ENCODE results near the gene GGCX.

Gene GGCX

GRCh38 chr2:85541753-85542457 lies 19.4 kb downstream of the GGCX start:
- no peak for DNase-seq (ENCODE audit: low spot score)

DNA sequence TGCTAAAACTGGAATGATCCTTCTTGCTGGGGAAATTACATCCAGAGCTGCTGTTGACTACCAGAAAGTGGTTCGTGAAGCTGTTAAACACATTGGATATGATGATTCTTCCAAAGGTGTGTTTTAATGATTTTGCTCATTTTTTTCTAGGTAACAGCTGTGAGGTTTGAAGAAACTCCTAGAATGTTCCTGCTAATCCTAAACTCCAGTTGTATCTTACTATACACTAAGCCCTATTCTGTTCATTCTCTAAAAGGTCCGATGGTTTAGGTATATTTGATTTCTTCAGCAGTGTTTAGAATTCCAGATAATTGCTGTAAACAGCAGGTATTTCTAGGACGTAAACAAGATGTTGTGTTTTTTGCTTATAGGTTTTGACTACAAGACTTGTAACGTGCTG lies 20.0 kb downstream of the GGCX start:
- no peak for DNase-seq (ENCODE audit: low spot score)

DNA sequence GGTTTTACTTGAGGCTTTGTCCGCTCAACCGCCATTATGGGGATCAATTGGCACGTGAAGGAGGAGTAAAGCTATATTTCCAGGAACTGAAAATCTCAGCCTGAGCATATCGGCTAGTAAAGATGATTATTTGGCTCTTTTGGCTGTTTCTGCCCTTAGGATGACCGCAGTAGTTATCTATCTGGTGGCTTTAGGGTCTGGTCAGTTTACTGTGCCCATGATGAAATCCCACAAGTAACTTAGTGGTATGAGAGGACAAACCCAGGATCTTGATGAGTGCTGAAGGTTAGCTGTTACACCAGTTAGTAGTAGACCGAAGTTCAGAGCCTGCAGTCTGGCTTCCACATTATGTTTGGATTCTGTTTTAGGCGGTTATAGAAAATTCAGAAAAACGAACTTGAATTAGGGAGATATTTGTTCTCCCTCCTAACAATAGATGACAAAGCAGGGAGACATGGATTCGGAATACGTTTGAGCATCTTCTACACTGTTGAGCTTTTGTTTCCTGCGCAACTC lies 21.1 kb downstream of the GGCX start:
- DNase-seq (ENCODE audit: low spot score), result no peak

DNA sequence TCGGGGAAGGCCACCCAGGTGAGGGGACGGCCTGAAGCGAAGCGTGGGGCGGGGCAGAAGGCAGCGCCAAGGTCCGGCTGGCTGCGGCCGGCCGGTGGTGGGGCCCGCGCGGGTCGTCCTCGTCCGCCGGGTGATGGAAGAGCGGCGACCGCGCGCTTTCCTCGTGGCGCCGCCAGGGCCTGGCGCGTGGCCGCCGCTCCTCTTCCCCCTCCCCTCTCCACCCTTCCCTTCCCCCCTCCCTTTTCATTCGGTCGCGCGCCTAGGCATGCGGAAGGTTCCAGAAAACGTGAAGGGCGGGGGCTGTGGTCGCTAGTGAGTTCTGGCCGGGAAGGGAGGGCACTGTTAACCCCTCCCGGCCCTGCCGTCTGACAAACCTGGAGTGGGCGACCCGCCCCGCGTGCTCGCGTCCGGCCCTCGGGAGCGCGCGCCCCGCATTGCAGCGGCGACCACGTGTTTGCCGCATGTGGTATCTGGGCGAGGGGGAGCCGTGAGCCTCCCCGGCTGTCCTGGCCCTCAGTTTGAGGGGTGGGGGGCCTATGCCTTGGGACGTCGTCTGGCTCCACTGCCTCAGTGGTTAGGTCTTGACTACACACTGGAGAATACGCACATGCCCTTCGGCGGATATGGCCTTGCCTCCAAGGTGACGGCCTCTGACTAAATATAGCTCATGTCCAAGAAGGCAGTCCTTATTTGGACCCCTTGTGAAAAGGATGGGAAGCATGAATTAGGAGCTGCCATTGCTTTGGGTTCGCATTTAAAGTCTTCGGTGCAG lies 21.7 kb downstream of the GGCX start:
- DNase-seq (ENCODE audit: low spot score), result peak; percentile 15

DNA sequence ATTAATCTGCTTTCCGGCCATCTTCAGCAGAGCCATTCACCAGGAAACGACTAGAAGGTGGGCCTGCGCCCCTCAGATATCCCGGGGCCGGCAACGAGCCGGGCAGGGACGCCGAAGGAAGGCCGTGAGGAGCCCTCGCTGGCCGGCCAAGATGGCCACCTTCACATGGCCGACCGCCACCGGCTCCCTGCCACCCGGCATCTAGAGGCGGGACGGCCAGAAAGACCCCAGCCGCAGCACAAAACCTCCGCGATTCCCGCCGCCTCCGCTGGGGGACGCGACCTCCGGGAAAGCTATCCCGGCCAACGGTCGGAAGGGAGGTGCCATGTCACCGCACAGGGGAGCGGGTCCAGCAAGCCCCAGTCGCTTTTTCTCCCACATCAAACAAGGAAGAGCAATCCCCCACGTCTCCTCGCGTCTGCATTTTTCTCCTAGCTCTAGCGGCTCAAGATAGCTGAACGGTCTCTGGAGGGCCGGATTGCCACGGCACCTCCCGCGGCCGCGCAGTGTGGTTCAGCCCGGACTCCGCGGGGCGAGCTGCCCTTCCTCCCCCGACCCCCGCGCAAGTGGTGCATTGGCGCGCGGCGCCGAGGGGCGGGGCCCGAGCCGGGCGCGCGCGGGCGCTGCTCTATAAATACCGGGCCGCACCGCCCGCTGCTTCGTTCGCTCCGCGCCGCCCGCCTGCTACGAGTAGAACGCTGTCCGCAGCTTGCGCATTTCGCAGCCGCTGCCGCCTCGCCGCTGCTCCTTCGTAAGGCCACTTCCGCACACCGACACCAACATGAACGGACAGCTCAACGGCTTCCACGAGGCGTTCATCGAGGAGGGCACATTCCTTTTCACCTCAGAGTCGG lies 22.6 kb downstream of the GGCX start, which contains the start of gene MAT2A:
Gene MAT2A, plus strand, starts transcription at position 662 of the 854 bp plus-strand sequence. Its CDS starts 120 bp downstream, at position 782.
- peak; percentile 78 for DNase-seq (ENCODE audit: low spot score)

DNA sequence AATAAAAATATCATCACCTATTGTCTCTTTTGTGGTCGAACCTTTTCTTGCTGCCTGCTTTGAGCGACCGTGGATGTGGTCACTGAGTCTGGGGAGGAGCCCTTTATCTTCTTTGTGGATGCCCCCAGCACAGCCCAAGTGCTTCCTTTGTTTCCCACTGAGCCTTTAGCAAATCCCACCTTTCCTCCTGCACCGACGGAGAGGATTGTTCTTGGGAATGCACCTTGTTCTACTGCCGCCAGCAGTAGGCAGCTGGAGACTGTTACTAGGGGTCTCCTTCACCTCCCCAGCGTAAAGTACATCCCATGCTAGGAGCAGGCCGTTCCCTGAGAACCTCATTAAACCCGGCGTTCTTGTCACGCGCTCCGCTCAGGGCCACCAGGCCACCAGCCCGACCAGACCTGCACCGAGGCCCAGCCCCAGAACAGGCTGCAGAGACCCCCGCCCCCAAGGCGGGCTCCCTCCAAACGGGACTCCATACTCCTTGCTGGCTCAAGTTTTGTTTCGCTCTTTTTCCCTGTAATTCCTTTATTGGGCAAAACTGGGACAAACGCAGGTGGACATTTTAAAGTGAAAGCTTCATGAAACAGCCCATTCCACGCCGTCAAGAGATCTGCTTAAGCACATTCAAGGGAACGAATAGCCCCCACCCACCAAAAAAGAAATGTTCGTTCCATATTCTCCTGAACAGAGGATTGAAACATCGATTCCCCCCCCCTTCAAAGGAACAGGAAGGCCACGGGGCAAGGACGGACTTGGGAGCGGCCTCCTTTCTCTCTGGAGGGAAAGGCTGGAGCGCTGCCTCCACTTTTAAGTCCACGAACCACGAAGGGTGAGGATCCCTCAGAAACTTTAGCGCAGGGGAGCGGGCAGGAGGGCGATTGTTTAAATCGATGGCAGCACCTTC lies 23.4 kb downstream of the GGCX start:
- DNase-seq (ENCODE audit: low spot score), result no peak

DNA sequence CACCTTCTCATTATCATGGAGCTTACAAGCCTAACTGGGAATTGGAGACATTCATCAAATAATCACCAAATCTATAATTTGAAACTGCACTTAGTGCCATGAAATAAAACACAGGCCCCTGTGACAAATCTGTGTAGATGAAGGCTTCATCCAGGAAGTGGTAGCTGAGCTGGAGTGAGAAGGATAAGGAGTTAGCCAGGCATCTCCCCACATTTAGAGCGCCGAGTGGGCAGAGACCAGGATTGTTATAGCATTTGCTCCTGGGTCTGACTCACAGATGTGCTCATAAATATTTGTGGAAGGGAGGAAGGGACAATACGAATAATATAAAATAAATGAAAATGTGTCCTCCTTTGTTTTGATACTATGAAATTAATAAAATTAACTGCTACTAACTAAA lies 24.8 kb downstream of the GGCX start:
- DNase-seq (ENCODE audit: low spot score), result no peak

DNA sequence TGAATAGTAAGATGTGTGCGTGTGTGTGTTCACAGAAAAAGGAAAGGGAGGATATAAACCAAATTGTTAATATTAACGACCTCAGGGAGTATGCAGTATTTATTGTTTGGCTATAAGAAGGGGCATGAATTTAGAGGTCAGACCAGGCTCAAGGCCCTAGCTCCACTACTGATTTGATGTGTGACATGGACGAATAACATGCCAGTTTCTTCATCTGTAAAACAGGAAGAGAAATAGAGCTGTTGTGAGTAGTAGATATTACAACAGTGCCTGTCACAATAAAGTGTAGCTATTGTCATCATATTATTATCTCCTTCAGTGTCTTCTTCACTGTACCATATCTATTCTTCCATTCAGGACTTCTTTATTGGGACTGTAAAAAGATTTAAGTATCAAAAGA lies 26.4 kb downstream of the GGCX start:
- no peak for DNase-seq (ENCODE audit: low spot score)

DNA sequence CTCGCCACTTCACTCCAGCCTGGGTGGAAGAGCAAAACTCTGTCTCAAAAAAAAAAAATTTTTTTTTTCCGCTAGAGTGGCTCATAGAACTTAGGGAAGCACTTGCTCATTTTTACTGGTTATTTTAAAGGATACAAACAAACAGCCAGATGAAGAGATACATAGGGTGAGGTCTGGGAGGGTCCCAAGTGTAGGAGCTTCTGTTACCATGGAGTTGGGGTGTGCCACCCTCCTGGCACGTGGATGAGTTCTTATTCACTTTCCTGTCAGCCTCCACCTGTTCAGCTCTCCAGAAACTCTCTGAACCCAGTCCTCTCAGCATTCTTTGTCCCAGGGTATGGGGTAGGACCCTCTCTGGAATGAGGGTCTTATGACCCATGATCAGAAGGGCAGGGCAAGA lies 27.2 kb downstream of the GGCX start:
- DNase-seq (ENCODE audit: low spot score), result no peak

- DNase-seq (ENCODE audit: low spot score), result no peak
Measured at GRCh38 chr2:85531589-85531988, 29.7 kb downstream of the GGCX start.

GRCh38 chr2:85529809-85530208 lies 31.5 kb downstream of the GGCX start:
- DNase-seq (ENCODE audit: low spot score), result no peak

GRCh38 chr2:85528355-85528754 lies 32.9 kb downstream of the GGCX start:
- DNase-seq (ENCODE audit: low spot score), result no peak

GRCh38 chr2:85527787-85528186 lies 33.5 kb downstream of the GGCX start:
- DNase-seq (ENCODE audit: low spot score), result no peak

GRCh38 chr2:85525567-85525966 lies 35.7 kb downstream of the GGCX start:
- no peak for DNase-seq (ENCODE audit: low spot score)

GRCh38 chr2:85525029-85525428 lies 36.3 kb downstream of the GGCX start:
- DNase-seq (ENCODE audit: low spot score), result no peak

DNA sequence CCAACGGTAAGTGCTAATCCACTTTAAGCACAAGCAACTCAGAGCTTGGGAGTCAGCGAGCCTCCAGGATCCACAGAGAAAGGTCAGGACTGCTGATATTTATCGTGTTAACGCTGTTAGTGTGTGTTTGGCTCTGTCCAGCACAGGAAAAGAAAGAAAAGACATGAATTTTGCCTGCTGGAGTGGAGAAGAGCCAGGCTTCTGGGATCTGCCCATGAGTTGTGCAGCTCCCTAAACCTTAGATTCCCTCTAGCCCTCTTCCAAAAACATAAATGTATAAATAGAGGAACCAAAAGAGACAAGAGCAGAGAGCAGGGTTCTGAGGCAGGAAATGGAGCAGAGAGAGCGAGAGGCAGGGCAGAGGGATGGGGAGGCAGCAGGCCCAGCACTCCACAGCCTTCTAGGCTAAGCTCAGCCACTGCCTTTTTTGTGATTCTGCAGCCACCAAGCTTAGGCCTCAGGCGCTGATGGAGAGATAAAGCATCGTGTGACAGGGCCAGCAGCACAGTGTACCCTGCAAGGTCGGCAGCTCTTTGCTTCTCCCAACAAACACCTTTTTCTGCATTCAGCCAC lies 36.9 kb downstream of the GGCX start:
- DNase-seq (ENCODE audit: low spot score), result no peak

GRCh38 chr2:85523903-85524335 lies 37.4 kb downstream of the GGCX start:
- no peak for DNase-seq (ENCODE audit: low spot score)

DNA sequence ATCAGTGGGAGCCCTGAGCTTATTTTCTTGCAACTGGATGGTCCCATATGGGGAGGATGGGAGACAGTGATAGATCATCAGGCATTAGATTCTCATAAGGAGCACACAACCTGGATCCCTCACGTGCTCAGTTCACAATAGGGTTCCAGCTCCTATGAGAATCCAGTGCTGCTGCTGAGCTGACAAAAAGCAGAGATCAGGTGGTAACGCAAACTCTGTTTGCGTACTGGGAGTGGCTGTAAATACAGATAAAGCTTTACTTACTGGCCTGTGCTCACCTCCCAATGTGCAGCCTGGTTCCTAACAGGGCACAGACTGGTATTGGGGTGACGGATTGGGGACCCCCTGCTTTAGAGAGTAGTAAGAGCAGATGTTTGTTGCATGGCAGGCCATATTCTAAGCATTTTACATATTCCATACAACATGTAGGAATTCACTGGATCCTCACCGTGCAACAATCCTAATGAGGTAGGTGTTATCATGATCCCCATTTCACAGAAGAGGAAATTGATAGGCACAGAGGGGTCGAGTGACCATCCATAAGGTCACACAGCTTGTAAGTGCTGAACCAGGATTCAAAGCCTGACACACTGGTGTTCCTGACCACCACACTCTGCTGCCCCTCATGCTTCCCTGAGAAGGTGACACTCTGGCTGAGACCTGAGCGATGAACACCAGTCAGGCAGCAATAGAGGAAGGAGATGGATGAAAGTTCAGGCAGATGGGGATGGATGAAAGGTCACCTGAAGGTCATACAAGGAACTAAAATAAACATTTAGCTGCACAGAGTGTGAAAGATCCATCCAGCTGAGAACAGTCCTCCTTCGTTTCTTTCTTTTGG lies 38.0 kb downstream of the GGCX start:
- no peak for DNase-seq (ENCODE audit: low spot score)

- no peak for DNase-seq (ENCODE audit: low spot score)
Measured at GRCh38 chr2:85522090-85522647, 39.1 kb downstream of the GGCX start.
